Endothelial cell of umbilical vein (primary cell): Measurements from ENCODE around the gene CA14. TPM values are rescaled to one million over a fixed set of nuclear protein-coding genes. Genes with fewer than 3 reads are reported as not detected.

Experiments
- BruUV-seq: library from RNA; stranded (reverse); fragments of 400-500 nt; replicated peaks from 2 replicates; lab custom pipeline; 2021; lab: Mats Ljungman, UMichigan
- CTCF ChIA-PET: fragments of 300-600, 350-600 bp; sonication (Branson Sonifier 250); formaldehyde crosslinking; loops from one replicate; lab custom pipeline; 2021; ENCODE audit warnings: antibody characterized with exemption, inconsistent platforms; lab: Charles Lee
- POLR2A ChIA-PET: fragments of 300-600, 350-600 bp; sonication (Branson Sonifier 250); formaldehyde crosslinking; loops from one replicate; lab custom pipeline; 2021; ENCODE audit warnings: antibody characterized with exemption, inconsistent platforms; lab: Charles Lee
- DNase-seq: peaks from one replicate; pipeline ENCODE4 v3.0.0-alpha.2; 2011; ENCODE audit warnings: low read depth, low spot score
- FAIRE-seq: peaks from 2 replicates; lab custom pipeline; 2011; peaks lifted over from hg19 to GRCh38; lab: Jason Lieb, UNC
- H2AFZ ChIP-seq: 2 replicates; pipeline ENCODE4 v1.6.0; 2012; ENCODE audit warnings: low read depth, low read length, control low read depth, inconsistent platforms
- H3K27ac ChIP-seq: 2 replicates; pipeline ENCODE4 v1.5.1; 2011; ENCODE audit warnings: low read depth, mild to moderate bottlenecking, control low read depth, low read length, moderate library complexity; ENCODE audit not compliant: insufficient read depth
- H3K27me3 ChIP-seq, 2 experiments: 2 replicates each; pipeline versions ENCODE4 v1.6.0 to v1.6.1; 2011; ENCODE audit warnings: low read length in 2 of 2, mixed read lengths in 1 of 2; ENCODE audit not compliant: control insufficient read depth in 2 of 2, insufficient read depth in 2 of 2
- H3K36me3 ChIP-seq, 2 experiments: 2 replicates in 1 of 2; 3 replicates in 1 of 2; pipeline ENCODE4 v1.5.1; 2011; ENCODE audit warnings: low read length in 2 of 2, mild to moderate bottlenecking in 1 of 2, moderate library complexity in 1 of 2; ENCODE audit not compliant: control insufficient read depth in 2 of 2, insufficient read depth in 2 of 2; ENCODE audit errors: extremely low read depth in 1 of 2
- H3K4me1 ChIP-seq: 3 replicates; pipeline ENCODE4 v1.5.1; 2011; ENCODE audit warnings: mild to moderate bottlenecking, low read length; ENCODE audit not compliant: control insufficient read depth, insufficient read depth; ENCODE audit errors: extremely low read depth
- H3K4me2 ChIP-seq: 2 replicates; pipeline ENCODE4 v1.6.1; 2011; ENCODE audit warnings: low read length, control low read depth, mixed read lengths; ENCODE audit not compliant: insufficient read depth
- H3K4me3 ChIP-seq, 3 experiments: fragments of 200-600 bp in 1 of 3; sonication (generic), shearing (Covaris generic) in 1 of 3; replicated peaks in 1 of 3; 2 replicates each; pipeline ENCODE4 v1.5.1; 2011 to 2016; ENCODE audit warnings: control low read depth in 3 of 3, low read length in 3 of 3, mild to moderate bottlenecking in 2 of 3, inconsistent platforms in 1 of 3, low read depth in 1 of 3, moderate library complexity in 1 of 3; ENCODE audit not compliant: insufficient read depth in 1 of 3
- H3K79me2 ChIP-seq: 2 replicates; pipeline ENCODE4 v1.6.0; 2012; ENCODE audit warnings: low read length, inconsistent platforms; ENCODE audit not compliant: control insufficient read depth, insufficient read depth
- H3K9ac ChIP-seq: replicated peaks from 2 replicates; pipeline ENCODE3; 2011; ENCODE audit warnings: low read length, control low read depth; ENCODE audit not compliant: insufficient read depth; ENCODE audit errors: extremely low read depth
- H3K9me1 ChIP-seq: replicated peaks from 3 replicates; pipeline ENCODE4 v1.6.0; 2011; ENCODE audit warnings: mild to moderate bottlenecking, low read length; ENCODE audit not compliant: control insufficient read depth, insufficient read depth; ENCODE audit errors: extremely low read depth
- H3K9me3 ChIP-seq: replicated peaks from 2 replicates; pipeline ENCODE4 v1.5.1; 2012; ENCODE audit warnings: low read length, inconsistent platforms; ENCODE audit not compliant: control insufficient read depth, insufficient read depth
- H4K20me1 ChIP-seq: replicated peaks from 2 replicates; pipeline ENCODE3; 2011; ENCODE audit warnings: mild to moderate bottlenecking, low read length; ENCODE audit not compliant: control insufficient read depth, insufficient read depth; ENCODE audit errors: extremely low read depth
- CTCF ChIP-seq, 2 donors: IDR thresholded peaks; 1 replicate in 1 of 2; 2 replicates in 1 of 2; pipeline ENCODE4 v1.5.1; 2011; ENCODE audit warnings: low read length in 2 of 2, mild to moderate bottlenecking in 2 of 2, moderate library complexity in 2 of 2, control low read depth in 1 of 2, inconsistent platforms in 1 of 2, low read depth in 1 of 2; ENCODE audit not compliant: insufficient read depth in 1 of 2; ENCODE audit errors: extremely low read depth in 1 of 2
- EZH2 ChIP-seq: IDR thresholded peaks from 2 replicates; pipeline ENCODE4 v1.6.1; 2012; ENCODE audit warnings: borderline replicate concordance, low read depth, mild to moderate bottlenecking, moderate library complexity, low read length, inconsistent platforms; ENCODE audit not compliant: severe bottlenecking
- FOS ChIP-seq: IDR thresholded peaks from 2 replicates; pipeline ENCODE4 v1.6.1; 2011; ENCODE audit warnings: mild to moderate bottlenecking, low read length, moderate library complexity, borderline replicate concordance; ENCODE audit not compliant: insufficient read depth
- GATA2 ChIP-seq: IDR thresholded peaks from 2 replicates; pipeline ENCODE4 v1.7.0; 2011; ENCODE audit warnings: low read depth, mild to moderate bottlenecking, moderate library complexity, mixed read lengths, low read length; ENCODE audit not compliant: insufficient read length, insufficient read depth
- JUN ChIP-seq: IDR thresholded peaks from 2 replicates; pipeline ENCODE4 v1.6.1; 2011; ENCODE audit warnings: borderline replicate concordance, low read depth; ENCODE audit not compliant: insufficient read length, insufficient read depth
- MAX ChIP-seq: IDR thresholded peaks from 2 replicates; pipeline ENCODE4 v1.6.1; 2011; ENCODE audit not compliant: insufficient read depth, insufficient read length
- MYC ChIP-seq: IDR thresholded peaks from one replicate; pipeline ENCODE4 v1.6.1; 2011; ENCODE audit warnings: mild to moderate bottlenecking, low read depth, low read length
- POLR2A ChIP-seq: IDR thresholded peaks from 2 replicates; pipeline ENCODE4 v1.6.1; 2012; ENCODE audit warnings: low read depth, mild to moderate bottlenecking, control low read depth, low read length
- POLR2AphosphoS5 ChIP-seq: IDR thresholded peaks from 2 replicates; pipeline ENCODE4 v1.6.1; 2012; ENCODE audit warnings: low read depth, mild to moderate bottlenecking, control low read depth, low read length, moderate library complexity; ENCODE audit not compliant: insufficient read depth
- dilution Hi-C: fragments of 300-500 bp; cut with MboI; formaldehyde crosslinking; loops from one replicate; pipeline ENCODE4 v1.15.0; 2019; ENCODE audit warnings: low sequenced_read_pairs; ENCODE audit not compliant: extremely low pct_ligation_motif_present
- intact Hi-C: fragments of 100-400 bp; cut with micrococcal nuclease; formaldehyde crosslinking; loops from one replicate; pipeline ENCODE4 v1.10.0; 2022
- polyA plus RNA-seq, 4 experiments: library from polyadenylated mRNA; depleted of rRNA in 3 of 4; stranded (reverse) in 3 of 4; unstranded in 1 of 4; fragments of >200 nt; gene quantifications; 2 replicates each; pipeline versions ENCODE4 v1.2.1 to v1.2.3, GENCODE V29; 2011 to 2012; ENCODE audit warnings: missing spikeins in 1 of 4
- total RNA-seq: library from RNA; stranded (reverse); gene quantifications from 2 replicates; pipeline ENCODE4 v1.2.3, GENCODE V29; 2021

The CA14 gene
- total and polyA plus RNA-seq, 2 donors (not counting 3 experiments of a cell fraction or from before 2014, with no cell fraction given) = not detected

GRCh38 chr1:150233359-150234308 lies 23.9 kb upstream of the CA14 start:
- intact Hi-C loops (loop anchor here (10.0 kb wide), 1 partner anchor 961 kb away; the partner anchor contains the start of genes PIP5K1A and VPS72), dilution Hi-C loops (no loop called here)
- FAIRE-seq = no peak
- H2AFZ ChIP-seq = no peak overlapping the region
- peak overlapping the region; percentile 96 for H3K4me2 ChIP-seq
- peaks cover 40% of the 10 kb centered on the region for H3K79me2 ChIP-seq
- DNase-seq = peak; percentile 29
- no peaks in the 10 kb centered on the region for H3K27me3 ChIP-seq
- ChIA-PET POLR2A (interaction anchor here (0.7 kb wide), 1 partner anchor 99 kb away, joined by 4 read pairs; no protein-coding TSS in a partner anchor), CTCF (interaction anchor here (0.6 to 1.8 kb wide), 4 partner anchors 8 to 756 kb away, joined by 3 to 6 read pairs (median 3); no protein-coding TSS in a partner anchor)
- no peak for TF ChIP-seq POLR2A
- no peak for TF ChIP-seq MAX
- TF ChIP-seq JUN = no peak
- TF ChIP-seq MYC = no peak
- TF ChIP-seq POLR2AphosphoS5 = no peak
- TF ChIP-seq GATA2 = no peak
- TF ChIP-seq FOS = no peak
- TF ChIP-seq CTCF (IDR thresholded peaks at IDR 0.05; ENCODE audit: extremely low read depth in 1 of 2, insufficient read depth in 1 of 2, low read depth in 1 of 2, low read length in 2 of 2) = no peak
- no peak for TF ChIP-seq EZH2
- no peaks in the 10 kb centered on the region for H3K9me3 ChIP-seq
- peak overlapping the region in 2 of 3 experiments; percentile 72 to 95 for H3K4me3 ChIP-seq
- H3K9me1 ChIP-seq = no peaks in the 10 kb centered on the region
- H3K9ac ChIP-seq = peak overlapping the region; percentile 91
- no peaks in the 10 kb centered on the region for H4K20me1 ChIP-seq
- H3K36me3 ChIP-seq = no peaks in the 10 kb centered on the region
- H3K4me1 ChIP-seq = peaks cover 11% of the 10 kb centered on the region
- H3K27ac ChIP-seq = no peak overlapping the region
- BruUV-seq = no TSS peak
